NCI-H128 (cell line): ENCODE results near the gene AQP12A.

ENCODE experiments used
- DNase-seq: peaks from one replicate; lab custom pipeline; 2025; ENCODE audit not compliant: unreplicated experiment; lab: John Stamatoyannopoulos, UW

Gene AQP12A

GRCh38 chr2:240720686-240721595 lies 29.3 kb downstream of the AQP12A start:
- no peak for DNase-seq

- no peak for DNase-seq
These were observed 30.0 kb downstream of the AQP12A start for GRCh38 chr2:240721596-240722180.

GRCh38 chr2:240722376-240722775 lies 30.7 kb downstream of the AQP12A start:
- no peak for DNase-seq

DNA sequence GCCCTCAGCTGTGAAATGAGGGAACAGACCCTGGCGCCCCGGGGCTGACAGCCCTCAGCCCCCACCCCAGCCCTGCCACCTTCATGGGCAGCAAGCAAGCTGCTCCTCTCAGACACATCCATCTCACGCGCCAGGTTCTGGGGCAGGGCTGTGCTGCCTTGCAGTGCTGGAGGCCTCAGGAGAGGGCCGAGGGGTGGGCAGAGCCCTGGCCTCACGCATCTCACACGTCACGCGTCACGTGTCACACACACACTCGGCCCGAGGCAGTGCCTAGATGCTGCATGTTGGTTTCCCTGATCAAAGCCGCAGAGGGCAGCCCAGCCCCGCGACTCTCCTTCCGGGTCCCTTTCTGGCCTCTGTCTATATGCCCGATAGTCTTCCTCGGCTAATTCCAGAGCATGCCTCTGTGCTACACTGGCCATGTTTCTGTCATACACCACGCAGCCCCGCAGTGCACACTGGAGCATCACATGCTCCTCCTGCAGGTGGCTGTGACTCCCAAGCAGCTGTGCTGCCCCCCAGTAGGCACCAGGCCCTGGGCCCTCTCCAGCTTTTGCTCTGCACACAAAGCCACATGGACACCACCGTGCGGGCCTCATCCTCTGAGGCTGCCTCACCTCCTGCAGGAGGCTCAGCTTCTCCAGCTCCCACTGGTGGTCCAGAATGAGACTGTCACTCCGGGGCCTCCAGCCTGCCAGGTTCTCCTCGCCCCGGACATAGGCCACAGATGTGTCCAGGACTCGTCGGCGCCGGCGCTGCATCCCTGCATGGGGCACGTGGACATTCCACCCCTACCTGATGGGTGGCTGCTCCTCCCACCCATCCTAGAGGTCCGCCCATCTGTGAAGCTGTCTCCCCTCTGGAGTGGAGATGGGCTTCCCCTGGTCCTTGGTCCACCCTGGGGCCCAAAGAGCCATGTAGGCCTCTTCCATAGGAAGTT lies 31.4 kb downstream of the AQP12A start:
- DNase-seq = no peak

- DNase-seq = no peak
These were observed 32.2 kb downstream of the AQP12A start for GRCh38 chr2:240723851-240724250.

GRCh38 chr2:240724431-240724830 lies 32.8 kb downstream of the AQP12A start:
- DNase-seq = no peak

- DNase-seq = no peak
These were observed 33.6 kb downstream of the AQP12A start for GRCh38 chr2:240725266-240725665.

DNA sequence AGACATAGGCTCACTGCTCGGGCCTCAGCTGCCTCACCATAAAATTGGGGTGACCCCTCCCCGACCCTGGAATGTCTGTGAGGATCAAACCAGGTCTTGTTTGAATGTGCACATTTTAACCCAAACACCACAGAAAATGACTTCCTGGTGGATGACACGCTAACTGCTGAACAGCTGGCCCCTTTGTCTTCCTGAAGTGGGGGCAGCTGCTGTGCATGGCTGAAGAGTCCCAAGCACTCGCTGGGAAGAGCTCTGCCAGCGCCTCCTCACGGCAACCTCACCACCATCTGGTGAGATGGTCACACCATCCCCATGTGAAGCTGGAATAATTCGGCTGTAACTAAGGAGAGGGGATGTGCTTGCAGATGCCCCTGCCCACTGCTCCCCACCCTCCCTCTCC lies 34.0 kb downstream of the AQP12A start:
- no peak for DNase-seq

DNA sequence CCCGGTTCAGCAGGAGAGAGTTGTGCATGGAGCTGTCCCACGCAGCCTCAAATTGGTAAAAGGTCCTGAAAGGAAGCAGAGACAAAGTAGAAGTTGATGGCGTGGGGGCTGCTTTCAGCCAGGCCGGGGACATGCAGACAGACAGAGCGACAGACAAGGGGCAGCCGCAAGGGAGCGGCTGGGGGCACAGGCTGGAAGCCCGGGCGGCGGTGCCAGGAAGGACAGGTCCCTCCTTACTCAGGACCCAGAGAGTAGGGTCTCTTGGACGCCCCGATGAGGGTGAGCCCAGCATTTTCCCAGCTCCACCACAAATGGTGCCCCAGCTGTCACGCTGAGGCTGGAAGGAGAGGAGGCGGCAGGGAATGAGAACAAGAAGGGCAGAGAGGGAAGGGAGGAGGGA lies 35.2 kb downstream of the AQP12A start:
- no peak for DNase-seq

DNA sequence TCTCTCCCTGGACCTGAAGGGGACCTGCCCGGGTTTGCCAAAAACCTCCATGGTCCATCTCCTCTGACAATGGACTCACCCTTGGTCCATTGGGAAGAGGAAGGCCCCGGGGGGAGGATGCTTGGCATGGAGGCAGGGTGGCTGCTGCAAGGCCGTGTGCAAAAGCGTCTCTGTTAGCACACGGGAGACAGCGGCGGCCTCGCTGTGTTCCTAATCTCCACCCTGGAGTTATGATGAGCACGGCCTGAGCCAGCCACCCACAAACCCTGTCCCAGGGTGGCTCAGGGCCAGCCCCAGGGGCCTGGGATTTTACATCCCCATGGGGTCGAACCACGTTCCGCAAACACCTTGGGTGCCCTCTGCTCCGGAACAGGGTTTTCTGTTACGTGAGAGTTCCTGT lies 35.8 kb downstream of the AQP12A start:
- no peak for DNase-seq

DNA sequence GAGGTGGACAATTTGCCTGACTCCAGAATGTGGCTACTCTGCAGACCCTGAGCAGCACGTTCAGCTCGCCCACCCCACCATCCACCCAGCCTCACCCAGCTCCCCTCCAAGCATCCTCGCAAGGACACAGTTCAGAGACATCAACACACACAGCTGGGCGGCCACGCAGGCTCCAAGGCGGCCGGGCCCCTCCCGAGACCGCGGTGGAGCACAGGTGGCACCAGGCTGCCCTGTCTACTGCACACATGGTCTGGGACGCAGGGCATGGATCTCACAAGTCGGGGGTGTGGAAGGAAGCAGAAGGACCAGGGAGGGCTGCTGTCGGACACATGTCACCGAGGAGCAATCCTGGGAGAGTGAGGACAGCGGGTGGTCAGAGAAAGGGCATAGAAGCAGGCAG lies 36.2 kb downstream of the AQP12A start:
- no peak for DNase-seq

GRCh38 chr2:240728361-240728760 lies 36.7 kb downstream of the AQP12A start:
- no peak for DNase-seq

DNA sequence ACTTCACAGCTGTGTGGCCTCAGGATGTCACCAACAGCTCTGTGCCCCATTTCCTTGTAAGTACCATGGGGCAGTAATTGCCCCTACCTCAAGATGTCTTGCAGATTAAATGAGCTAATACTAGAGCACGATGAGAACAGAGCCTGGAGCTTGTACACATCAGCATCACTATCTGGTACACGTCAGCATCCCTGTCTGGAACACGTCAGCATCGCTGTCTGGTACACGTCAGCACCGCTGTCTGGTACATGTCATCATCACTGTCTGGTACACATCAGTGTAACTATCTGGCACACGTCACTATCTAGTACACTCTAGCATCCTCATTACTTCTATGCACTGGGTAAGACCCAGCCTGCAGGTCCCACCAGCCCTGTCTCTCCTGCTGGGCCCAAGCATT lies 37.2 kb downstream of the AQP12A start:
- DNase-seq = no peak

DNA sequence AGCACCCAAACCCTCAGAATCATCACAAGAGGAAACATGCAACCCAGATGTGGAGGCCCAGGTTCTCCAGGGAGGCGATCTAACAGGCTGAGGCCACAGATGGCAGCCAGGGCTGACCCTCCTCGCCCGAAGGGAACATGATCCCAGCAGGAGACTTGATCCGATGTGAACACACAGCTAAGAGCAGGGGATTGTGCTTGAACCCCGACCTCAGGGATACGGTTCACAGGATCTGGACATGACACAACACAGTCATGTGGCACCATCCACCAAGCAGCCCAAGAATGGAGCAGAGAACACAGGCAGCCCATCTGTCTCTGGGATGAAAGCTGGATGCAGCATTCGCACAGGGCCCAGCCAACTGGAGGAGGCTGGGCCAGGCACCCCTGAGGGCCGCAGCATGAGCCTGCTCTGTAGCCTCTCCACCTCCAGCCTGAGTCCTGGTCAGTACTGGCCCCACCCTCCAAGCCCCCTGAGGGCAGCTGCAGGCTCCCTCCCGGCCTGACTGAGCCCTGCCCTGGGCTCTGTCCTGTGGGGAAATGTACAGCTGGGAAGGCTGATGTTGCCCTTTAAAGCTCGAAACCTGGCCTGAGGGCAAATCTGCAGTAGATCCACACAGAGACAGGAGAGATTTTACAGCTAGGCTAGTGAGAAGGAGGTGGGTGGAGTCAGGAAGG lies 39.0 kb downstream of the AQP12A start:
- DNase-seq = no peak

GRCh38 chr2:240731178-240731545 lies 39.5 kb downstream of the AQP12A start:
- no peak for DNase-seq

DNA sequence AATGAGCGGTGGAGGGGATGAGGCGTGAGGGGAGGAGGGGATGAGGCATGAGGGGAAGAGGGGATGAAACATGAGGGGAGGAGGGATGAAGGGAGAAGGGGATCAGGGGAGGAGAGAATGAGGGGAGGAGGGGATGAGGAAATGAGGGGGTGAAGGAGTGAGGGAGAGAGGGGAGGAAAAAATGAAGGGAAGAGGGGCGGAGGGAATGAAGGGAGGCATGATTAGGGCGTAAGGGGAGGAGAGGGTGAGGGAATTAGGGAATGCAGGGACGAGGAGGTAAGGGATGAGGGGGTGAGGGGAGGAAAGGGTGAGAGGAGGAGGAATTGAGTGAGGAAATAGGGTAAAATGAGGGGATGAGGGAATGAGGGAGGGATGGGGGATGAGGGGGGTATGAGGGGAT lies 40.5 kb downstream of the AQP12A start:
- no peak for DNase-seq

DNA sequence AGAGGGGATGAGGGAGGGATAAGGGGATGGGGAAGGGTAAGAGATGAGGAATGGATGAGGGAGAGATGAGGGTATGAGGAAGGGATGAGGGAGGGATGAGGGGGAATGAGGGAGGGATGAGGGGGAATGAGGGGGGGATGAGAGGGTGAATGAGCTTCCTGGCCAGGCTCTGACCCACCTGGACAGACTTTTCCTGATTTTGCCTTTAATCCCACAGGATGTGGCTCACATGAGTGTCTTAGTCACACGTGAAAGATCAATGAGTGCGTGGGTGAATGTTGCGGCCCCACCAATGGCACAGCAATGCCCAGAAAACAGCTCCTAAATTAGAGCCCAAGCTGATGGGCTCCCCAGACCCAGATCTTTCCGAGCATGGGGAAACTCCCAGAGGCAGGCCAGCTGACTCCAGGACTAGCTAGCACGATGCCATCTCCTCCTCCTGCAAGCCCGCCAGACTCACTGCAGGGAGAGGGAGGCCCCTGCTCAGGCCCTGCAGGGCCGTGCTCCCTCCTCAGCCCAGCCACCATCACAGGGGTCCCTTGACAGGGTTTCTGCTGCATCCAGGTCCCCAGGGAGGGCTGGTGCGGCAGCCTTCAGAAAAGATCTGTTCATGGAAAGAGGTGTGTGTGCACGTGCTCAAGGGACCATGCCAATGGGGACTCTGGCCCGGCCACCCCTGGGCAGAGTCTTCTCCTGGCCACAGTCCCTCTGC lies 41.4 kb downstream of the AQP12A start:
- DNase-seq = no peak

- no peak for DNase-seq
These were observed 42.3 kb downstream of the AQP12A start for GRCh38 chr2:240733803-240734495.

DNA sequence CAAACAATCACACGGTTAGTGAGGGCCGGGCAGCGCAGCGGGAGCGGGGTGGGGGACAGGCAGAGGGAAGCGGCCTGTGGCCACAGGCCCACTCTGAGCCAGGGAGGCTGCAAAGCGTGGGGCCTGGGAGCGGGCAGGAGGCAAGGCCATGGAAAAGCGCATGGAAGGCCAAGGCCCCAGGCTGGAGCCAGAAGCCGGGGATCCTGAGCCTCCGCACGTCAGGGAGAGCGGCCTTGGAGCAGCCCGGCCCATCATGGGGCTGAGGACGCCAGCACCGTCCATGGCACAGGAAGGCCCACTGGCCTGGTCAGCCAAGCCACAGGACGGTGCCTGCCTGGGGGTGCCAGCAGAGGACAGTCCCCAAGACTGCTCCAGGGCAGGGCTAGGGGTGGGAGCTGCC lies 43.1 kb downstream of the AQP12A start:
- no peak for DNase-seq

DNA sequence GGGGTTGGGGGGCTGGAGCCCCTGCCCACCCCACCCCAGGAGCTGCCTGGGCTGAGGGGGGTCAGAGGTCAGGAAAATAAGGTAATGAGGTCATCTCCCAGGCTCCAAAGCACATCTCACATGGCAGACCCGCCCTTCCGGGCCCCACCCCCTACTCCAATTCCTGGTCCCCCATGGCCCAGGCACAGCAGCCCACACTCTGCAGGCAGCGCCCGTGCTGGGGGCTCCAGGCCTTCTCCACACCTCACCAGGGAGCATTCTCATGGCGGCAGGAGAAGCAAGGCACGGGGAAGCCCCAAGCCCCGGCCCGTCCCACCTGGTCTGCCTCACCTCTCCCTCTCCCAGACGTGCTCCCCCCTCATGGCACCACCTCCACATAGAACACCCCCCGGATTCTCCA lies 43.8 kb downstream of the AQP12A start:
- no peak for DNase-seq
